K562 (cell line): Measurements from ENCODE around the gene TMSB4X. TPM values are rescaled to one million over a fixed set of nuclear protein-coding genes. Genes with fewer than 3 reads are reported as not detected.

Source experiments
- ATAC-seq: fragments of 200-7000 bp; cut with Tn5 transposase; 3 replicates; pipeline ENCODE4 v1.9.1; 2020; ENCODE audit warnings: moderate library complexity
- BruUV-seq: library from RNA; stranded (reverse); fragments of 400-500 nt; replicated peaks from 2 replicates; lab custom pipeline; 2021; lab: Mats Ljungman, UMichigan
- CTCF ChIA-PET: fragments of 300-600 bp; formaldehyde crosslinking; extraction: SDS; loops from one replicate; lab custom pipeline; 2021; ENCODE audit warnings: low intra/inter-chr PET ratio; lab: Yijun Ruan, JAX
- POLR2A ChIA-PET: fragments of 300-600, 350-650 bp; sonication (Branson Sonifier 250); formaldehyde crosslinking; extraction: SDS; loops from one replicate; lab custom pipeline; 2021; ENCODE audit warnings: antibody characterized with exemption, inconsistent platforms; lab: Yijun Ruan, JAX
- DNase-seq, 4 experiments: peaks; one replicate each; pipeline versions ENCODE4 v3.0.0 to v3.0.0-alpha.2; 2011 to 2018; ENCODE audit warnings: low spot score in 3 of 4, mixed read lengths in 3 of 4; ENCODE audit errors: extremely low read depth in 1 of 4
- FAIRE-seq: peaks from 2 replicates; lab custom pipeline; 2011; peaks lifted over from hg19 to GRCh38; lab: Jason Lieb, UNC
- H2AFZ ChIP-seq: 2 replicates; pipeline ENCODE4 v1.6.0; 2011; ENCODE audit warnings: low read depth, low read length, control low read depth, inconsistent platforms
- H3K27ac ChIP-seq: fragments of 200-600 bp; 3 replicates; pipeline ENCODE4 v1.8.0; 2011; ENCODE audit warnings: low read depth, mild to moderate bottlenecking, control low read depth, inconsistent platforms, low read length, moderate library complexity, mixed read lengths; ENCODE audit errors: extremely low read depth
- H3K27me3 ChIP-seq, 2 experiments: fragments of 300-600 bp in 1 of 2; 2 replicates in 1 of 2; 3 replicates in 1 of 2; pipeline versions ENCODE4 v1.6.0 to v1.8.0; 2011; ENCODE audit warnings: inconsistent platforms in 2 of 2, low read length in 2 of 2, mild to moderate bottlenecking in 1 of 2, mixed read lengths in 1 of 2, moderate library complexity in 1 of 2; ENCODE audit not compliant: control insufficient read depth in 2 of 2, insufficient read depth in 2 of 2
- H3K36me3 ChIP-seq: fragments of 300-600 bp; 3 replicates; pipeline ENCODE4 v1.8.0; 2011; ENCODE audit warnings: mild to moderate bottlenecking, low read length, inconsistent platforms; ENCODE audit not compliant: control insufficient read depth, insufficient read depth
- H3K4me1 ChIP-seq, 2 experiments: fragments of 200-600 bp in 1 of 2; replicated peaks in 1 of 2; 2 replicates in 1 of 2; 3 replicates in 1 of 2; pipeline versions ENCODE4 v1.5.1 to v1.8.0; 2011; ENCODE audit warnings: inconsistent platforms in 2 of 2, low read length in 2 of 2, mild to moderate bottlenecking in 1 of 2, mixed read lengths in 1 of 2, moderate library complexity in 1 of 2; ENCODE audit not compliant: control insufficient read depth in 2 of 2, insufficient read depth in 2 of 2
- H3K4me2 ChIP-seq: 2 replicates; pipeline ENCODE4 v1.6.1; 2011; ENCODE audit warnings: low read length, control low read depth, inconsistent platforms, mixed read lengths; ENCODE audit not compliant: insufficient read depth
- H3K4me3 ChIP-seq: fragments of 200-600 bp; sonication (generic), shearing (Covaris generic); 2 replicates; pipeline ENCODE4 v1.5.1; 2016; ENCODE audit warnings: control low read depth, inconsistent platforms
- H3K79me2 ChIP-seq: fragments of 200-600 bp; 3 replicates; pipeline ENCODE4 v1.8.0; 2011; ENCODE audit warnings: low read length, inconsistent platforms; ENCODE audit not compliant: control insufficient read depth, insufficient read depth
- H3K9ac ChIP-seq, 2 experiments: 2 replicates each; pipeline versions ENCODE4 v1.6.0 to v1.6.1; 2011; ENCODE audit warnings: low read depth in 2 of 2, low read length in 2 of 2, control low read depth in 1 of 2, inconsistent platforms in 1 of 2, mild to moderate bottlenecking in 1 of 2, mixed read lengths in 1 of 2; ENCODE audit not compliant: insufficient read depth in 1 of 2
- H3K9me1 ChIP-seq: one replicate; pipeline ENCODE4 v1.6.0; 2011; ENCODE audit warnings: inconsistent platforms, mild to moderate bottlenecking, low read length, moderate library complexity; ENCODE audit not compliant: control insufficient read depth, insufficient read depth
- H3K9me3 ChIP-seq: replicated peaks from 2 replicates; pipeline ENCODE4 v1.5.1; 2011; ENCODE audit warnings: low read depth, low read length, inconsistent platforms; ENCODE audit not compliant: control insufficient read depth, insufficient read depth
- H4K20me1 ChIP-seq: replicated peaks from 2 replicates; pipeline ENCODE4 v1.6.1; 2011; ENCODE audit warnings: low read length, inconsistent platforms, mixed read lengths; ENCODE audit not compliant: control insufficient read depth, insufficient read depth
- BRD9 ChIP-seq: fragments of 450-650 bp; IDR thresholded peaks from 2 replicates; pipeline ENCODE4 v1.6.1; 2018; ENCODE audit warnings: low read depth; ENCODE audit not compliant: partially characterized antibody
- CXXC5 ChIP-seq: fragments of 250-450 bp; sonication (Bioruptor Pico); IDR thresholded peaks from 2 replicates; pipeline ENCODE4 v1.8.0; 2022; ENCODE audit warnings: inconsistent platforms, mild to moderate bottlenecking, moderate library complexity
- GABPB1 ChIP-seq: sonication (generic); formaldehyde crosslinking; IDR thresholded peaks from 2 replicates; pipeline ENCODE4 v1.8.0; 2022; ENCODE audit warnings: mild to moderate bottlenecking, missing genetic modification reagents
- POLR2A ChIP-seq: fragments of 450-650 bp; conservative IDR thresholded peaks from 2 replicates; pipeline ENCODE4 v1.6.1; 2016
- TBP ChIP-seq: optimal IDR thresholded peaks from 2 replicates; pipeline ENCODE3; 2011; ENCODE audit warnings: low read depth, low read length, improper control_type of control experiment
- WGBS: fragments of 100-300 bp; shearing (Covaris generic); methylation state at CpG from one replicate; pipeline ENCODE4 v1.1.6; 2016; ENCODE audit warnings: low coverage, mixed read lengths; ENCODE audit not compliant: insufficient coverage; ENCODE audit errors: missing lambda C conversion rate; 5-methylcytosine and 5-hydroxymethylcytosine counted together
- in situ Hi-C: fragments of 300-500 bp; cut with MboI; formaldehyde crosslinking; loops from 4 replicates; pipeline ENCODE4 v1.15.0; 2018; ENCODE audit warnings: inconsistent platforms, mixed read lengths
- intact Hi-C: fragments of 100-400 bp; cut with micrococcal nuclease; formaldehyde crosslinking; loops from 2 replicates; pipeline ENCODE4 v1.14.2; 2022
- polyA plus RNA-seq, 8 experiments: library from polyadenylated mRNA; depleted of rRNA in 4 of 8; stranded (reverse) in 5 of 8; unstranded in 3 of 8; fragments of >200 nt; fragmentation: Nextera tagmentation in 2 of 8; fragmentation: Illumina TruSeq in 1 of 8; extraction: Ambion mirVana in 2 of 8; extraction: Trizol in 1 of 8; gene quantifications; 2 replicates each; pipeline versions ENCODE4 v1.2.1 to v1.2.3, GENCODE V29; 2011 to 2014; ENCODE audit warnings: inconsistent platforms in 1 of 8, missing spikeins in 1 of 8
- total RNA-seq, 7 experiments: library from RNA; depleted of rRNA in 6 of 7; stranded (reverse); fragments of >200 nt in 6 of 7; fragmentation: Illumina TruSeq in 2 of 7; extraction: Trizol in 2 of 7; gene quantifications; 2 replicates each; pipeline versions ENCODE4 v1.2.1 to v1.2.3, GENCODE V29; 2011 to 2021; ENCODE audit warnings: low replicate concordance in 1 of 7
- TF ChIP-seq, protein P1 (sequence below): fragments of 450-650 bp; IDR thresholded peaks from 2 replicates; pipeline ENCODE4 v1.6.1; 2017; ENCODE audit warnings: antibody characterized with exemption, mild to moderate bottlenecking
- TF ChIP-seq, protein P2 (sequence below), 2 experiments: IDR thresholded peaks; 2 replicates each; pipeline ENCODE4 v1.6.1; 2011; ENCODE audit warnings: borderline replicate concordance in 1 of 2, control low read depth in 1 of 2, low read depth in 1 of 2, low read length in 1 of 2, mild to moderate bottlenecking in 1 of 2, mixed read lengths in 1 of 2, moderate library complexity in 1 of 2; ENCODE audit not compliant: insufficient read depth in 1 of 2, insufficient read length in 1 of 2, poor library complexity in 1 of 2, severe bottlenecking in 1 of 2; ENCODE audit errors: extremely low read depth in 1 of 2
- TF ChIP-seq, protein P3 (sequence below), 3 experiments: fragments of 200-800 bp in 1 of 3; fragments of 250-450 bp in 1 of 3; fragments of 450-650 bp in 1 of 3; sonication (Bioruptor Pico) in 1 of 3; sonication (Bioruptor generic) in 1 of 3; formaldehyde crosslinking in 1 of 3; IDR thresholded peaks; 2 replicates each; pipeline versions ENCODE4 v1.6.1 to v1.8.0; 2016 to 2022; ENCODE audit warnings: mild to moderate bottlenecking in 2 of 3, missing genetic modification characterization in 2 of 3, missing compliant biosample characterization in 1 of 3, moderate library complexity in 1 of 3
- TF ChIP-seq, protein P4 (sequence below): fragments of 250-450 bp; sonication (Bioruptor Pico); IDR thresholded peaks from 2 replicates; pipeline ENCODE4 v1.9.0; 2021; ENCODE audit warnings: mild to moderate bottlenecking

TMSB4X gene
- total and polyA plus RNA-seq, 9 of the 15 experiments (the other 6 are each of a cell fraction or from before 2014, with no cell fraction given) = 1,035 to 2,035 (median 1,529) TPM

GRCh38 chrX:12950851-12951594 is 23.9 kb upstream of the TMSB4X start:
- Histone ChIP-seq H3K36me3 (no peaks in the 10 kb centered on the region; the same call in 2 of the 3 replicates), H2AFZ (peak overlapping the region; percentile 94), H3K27ac (peak overlapping the region; percentile 83), H3K9me3 (no peaks in the 10 kb centered on the region), H3K79me2 (no peaks in the 10 kb centered on the region; the same call in 2 of the 3 replicates), H4K20me1 (no peaks in the 10 kb centered on the region), H3K27me3 (no peaks in the 10 kb centered on the region), H3K4me1 (peaks cover 18 to 58% of the 10 kb centered on the region in 2 experiments), H3K4me3 (no peak overlapping the region), H3K4me2 (peak overlapping the region; percentile 76), H3K9me1 (no peaks in the 10 kb centered on the region), H3K9ac (peak overlapping the region in 1 of 2 experiments; percentile 62; a peak in 2 of 4 replicates)
- BruUV-seq = TSS peak; percentile 72
- intact Hi-C loops (loop anchor here (1.0 to 10.0 kb wide), 3 partner anchors 24 to 694 kb away; partner anchors contain the start of gene TMSB4X), in situ Hi-C loops (loop anchor here (25.0 kb wide), 1 partner anchor 711 kb away; the partner anchor contains the start of gene TCEANC)
- ATAC-seq (peak; percentile 88), DNase-seq (peak; percentile 69 to 84 (median 74)), FAIRE-seq (peak; percentile 60)
- POLR2A ChIA-PET = interaction anchor here (2.6 kb wide), 1 partner anchor 24 kb away, joined by 18 read pairs; the partner anchor contains the start of gene TMSB4X
- CTCF ChIA-PET = no interaction called here
- 11% methylated on average over 7 of the region's 9 CpGs for WGBS
- TF ChIP-seq, protein P1, sequence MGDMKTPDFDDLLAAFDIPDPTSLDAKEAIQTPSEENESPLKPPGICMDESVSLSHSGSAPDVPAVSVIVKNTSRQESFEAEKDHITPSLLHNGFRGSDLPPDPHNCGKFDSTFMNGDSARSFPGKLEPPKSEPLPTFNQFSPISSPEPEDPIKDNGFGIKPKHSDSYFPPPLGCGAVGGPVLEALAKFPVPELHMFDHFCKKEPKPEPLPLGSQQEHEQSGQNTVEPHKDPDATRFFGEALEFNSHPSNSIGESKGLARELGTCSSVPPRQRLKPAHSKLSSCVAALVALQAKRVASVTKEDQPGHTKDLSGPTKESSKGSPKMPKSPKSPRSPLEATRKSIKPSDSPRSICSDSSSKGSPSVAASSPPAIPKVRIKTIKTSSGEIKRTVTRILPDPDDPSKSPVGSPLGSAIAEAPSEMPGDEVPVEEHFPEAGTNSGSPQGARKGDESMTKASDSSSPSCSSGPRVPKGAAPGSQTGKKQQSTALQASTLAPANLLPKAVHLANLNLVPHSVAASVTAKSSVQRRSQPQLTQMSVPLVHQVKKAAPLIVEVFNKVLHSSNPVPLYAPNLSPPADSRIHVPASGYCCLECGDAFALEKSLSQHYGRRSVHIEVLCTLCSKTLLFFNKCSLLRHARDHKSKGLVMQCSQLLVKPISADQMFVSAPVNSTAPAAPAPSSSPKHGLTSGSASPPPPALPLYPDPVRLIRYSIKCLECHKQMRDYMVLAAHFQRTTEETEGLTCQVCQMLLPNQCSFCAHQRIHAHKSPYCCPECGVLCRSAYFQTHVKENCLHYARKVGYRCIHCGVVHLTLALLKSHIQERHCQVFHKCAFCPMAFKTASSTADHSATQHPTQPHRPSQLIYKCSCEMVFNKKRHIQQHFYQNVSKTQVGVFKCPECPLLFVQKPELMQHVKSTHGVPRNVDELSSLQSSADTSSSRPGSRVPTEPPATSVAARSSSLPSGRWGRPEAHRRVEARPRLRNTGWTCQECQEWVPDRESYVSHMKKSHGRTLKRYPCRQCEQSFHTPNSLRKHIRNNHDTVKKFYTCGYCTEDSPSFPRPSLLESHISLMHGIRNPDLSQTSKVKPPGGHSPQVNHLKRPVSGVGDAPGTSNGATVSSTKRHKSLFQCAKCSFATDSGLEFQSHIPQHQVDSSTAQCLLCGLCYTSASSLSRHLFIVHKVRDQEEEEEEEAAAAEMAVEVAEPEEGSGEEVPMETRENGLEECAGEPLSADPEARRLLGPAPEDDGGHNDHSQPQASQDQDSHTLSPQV = peak; percentile 27
- peak; percentile 14 for TF ChIP-seq TBP
- 0 out of 2 replicates have a peak, but pooled peaks have one; percentile 9 for TF ChIP-seq GABPB1
- TF ChIP-seq, protein P2, sequence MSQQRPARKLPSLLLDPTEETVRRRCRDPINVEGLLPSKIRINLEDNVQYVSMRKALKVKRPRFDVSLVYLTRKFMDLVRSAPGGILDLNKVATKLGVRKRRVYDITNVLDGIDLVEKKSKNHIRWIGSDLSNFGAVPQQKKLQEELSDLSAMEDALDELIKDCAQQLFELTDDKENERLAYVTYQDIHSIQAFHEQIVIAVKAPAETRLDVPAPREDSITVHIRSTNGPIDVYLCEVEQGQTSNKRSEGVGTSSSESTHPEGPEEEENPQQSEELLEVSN (IDR thresholded peaks at IDR 0.05; ENCODE audit: borderline replicate concordance in 1 of 2, extremely low read depth in 1 of 2, insufficient read depth in 1 of 2, insufficient read length in 1 of 2, low read depth in 1 of 2, low read length in 1 of 2, poor library complexity in 1 of 2, severe bottlenecking in 1 of 2) = no peak
- TF ChIP-seq, protein P3, sequence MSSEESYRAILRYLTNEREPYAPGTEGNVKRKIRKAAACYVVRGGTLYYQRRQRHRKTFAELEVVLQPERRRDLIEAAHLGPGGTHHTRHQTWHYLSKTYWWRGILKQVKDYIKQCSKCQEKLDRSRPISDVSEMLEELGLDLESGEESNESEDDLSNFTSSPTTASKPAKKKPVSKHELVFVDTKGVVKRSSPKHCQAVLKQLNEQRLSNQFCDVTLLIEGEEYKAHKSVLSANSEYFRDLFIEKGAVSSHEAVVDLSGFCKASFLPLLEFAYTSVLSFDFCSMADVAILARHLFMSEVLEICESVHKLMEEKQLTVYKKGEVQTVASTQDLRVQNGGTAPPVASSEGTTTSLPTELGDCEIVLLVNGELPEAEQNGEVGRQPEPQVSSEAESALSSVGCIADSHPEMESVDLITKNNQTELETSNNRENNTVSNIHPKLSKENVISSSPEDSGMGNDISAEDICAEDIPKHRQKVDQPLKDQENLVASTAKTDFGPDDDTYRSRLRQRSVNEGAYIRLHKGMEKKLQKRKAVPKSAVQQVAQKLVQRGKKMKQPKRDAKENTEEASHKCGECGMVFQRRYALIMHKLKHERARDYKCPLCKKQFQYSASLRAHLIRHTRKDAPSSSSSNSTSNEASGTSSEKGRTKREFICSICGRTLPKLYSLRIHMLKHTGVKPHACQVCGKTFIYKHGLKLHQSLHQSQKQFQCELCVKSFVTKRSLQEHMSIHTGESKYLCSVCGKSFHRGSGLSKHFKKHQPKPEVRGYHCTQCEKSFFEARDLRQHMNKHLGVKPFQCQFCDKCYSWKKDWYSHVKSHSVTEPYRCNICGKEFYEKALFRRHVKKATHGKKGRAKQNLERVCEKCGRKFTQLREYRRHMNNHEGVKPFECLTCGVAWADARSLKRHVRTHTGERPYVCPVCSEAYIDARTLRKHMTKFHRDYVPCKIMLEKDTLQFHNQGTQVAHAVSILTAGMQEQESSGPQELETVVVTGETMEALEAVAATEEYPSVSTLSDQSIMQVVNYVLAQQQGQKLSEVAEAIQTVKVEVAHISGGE (CRISPR knock-in tag; IDR thresholded peaks at IDR 0.05) = no peak; a peak in 1 of 6 replicates
- peak; percentile 69 for TF ChIP-seq BRD9
- TF ChIP-seq, protein P4, sequence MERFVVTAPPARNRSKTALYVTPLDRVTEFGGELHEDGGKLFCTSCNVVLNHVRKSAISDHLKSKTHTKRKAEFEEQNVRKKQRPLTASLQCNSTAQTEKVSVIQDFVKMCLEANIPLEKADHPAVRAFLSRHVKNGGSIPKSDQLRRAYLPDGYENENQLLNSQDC (CRISPR knock-in tag) = no peak
- TF ChIP-seq CXXC5 (CRISPR knock-in tag) = peak; percentile 37; the same call in 1 of the 2 replicates
- no peak for TF ChIP-seq POLR2A
